K562 (cell line): ENCODE measurements around the gene PLAC1. TPM values are rescaled to one million over a fixed set of nuclear protein-coding genes. Genes with fewer than 3 reads are reported as not detected.

Source experiments
- ATAC-seq: fragments of 200-7000 bp; cut with Tn5 transposase; 3 replicates; pipeline ENCODE4 v1.9.1; 2020; ENCODE audit warnings: moderate library complexity
- BruUV-seq: library from RNA; stranded (reverse); fragments of 400-500 nt; replicated peaks from 2 replicates; lab custom pipeline; 2021; lab: Mats Ljungman, UMichigan
- CTCF ChIA-PET: fragments of 300-600 bp; formaldehyde crosslinking; extraction: SDS; loops from one replicate; lab custom pipeline; 2021; ENCODE audit warnings: low intra/inter-chr PET ratio; lab: Yijun Ruan, JAX
- POLR2A ChIA-PET: fragments of 300-600, 350-650 bp; sonication (Branson Sonifier 250); formaldehyde crosslinking; extraction: SDS; loops from one replicate; lab custom pipeline; 2021; ENCODE audit warnings: antibody characterized with exemption, inconsistent platforms; lab: Yijun Ruan, JAX
- DNase-seq, 4 experiments: peaks; one replicate each; pipeline versions ENCODE4 v3.0.0 to v3.0.0-alpha.2; 2011 to 2018; ENCODE audit warnings: low spot score in 3 of 4, mixed read lengths in 3 of 4; ENCODE audit errors: extremely low read depth in 1 of 4
- FAIRE-seq: peaks from 2 replicates; lab custom pipeline; 2011; peaks lifted over from hg19 to GRCh38; lab: Jason Lieb, UNC
- H2AFZ ChIP-seq: 2 replicates; pipeline ENCODE4 v1.6.0; 2011; ENCODE audit warnings: low read depth, low read length, control low read depth, inconsistent platforms
- H3K27ac ChIP-seq: fragments of 200-600 bp; 3 replicates; pipeline ENCODE4 v1.8.0; 2011; ENCODE audit warnings: low read depth, mild to moderate bottlenecking, control low read depth, inconsistent platforms, low read length, moderate library complexity, mixed read lengths; ENCODE audit errors: extremely low read depth
- H3K27me3 ChIP-seq, 2 experiments: fragments of 300-600 bp in 1 of 2; 2 replicates in 1 of 2; 3 replicates in 1 of 2; pipeline versions ENCODE4 v1.6.0 to v1.8.0; 2011; ENCODE audit warnings: inconsistent platforms in 2 of 2, low read length in 2 of 2, mild to moderate bottlenecking in 1 of 2, mixed read lengths in 1 of 2, moderate library complexity in 1 of 2; ENCODE audit not compliant: control insufficient read depth in 2 of 2, insufficient read depth in 2 of 2
- H3K36me3 ChIP-seq: fragments of 300-600 bp; 3 replicates; pipeline ENCODE4 v1.8.0; 2011; ENCODE audit warnings: mild to moderate bottlenecking, low read length, inconsistent platforms; ENCODE audit not compliant: control insufficient read depth, insufficient read depth
- H3K4me1 ChIP-seq, 2 experiments: fragments of 200-600 bp in 1 of 2; replicated peaks in 1 of 2; 2 replicates in 1 of 2; 3 replicates in 1 of 2; pipeline versions ENCODE4 v1.5.1 to v1.8.0; 2011; ENCODE audit warnings: inconsistent platforms in 2 of 2, low read length in 2 of 2, mild to moderate bottlenecking in 1 of 2, mixed read lengths in 1 of 2, moderate library complexity in 1 of 2; ENCODE audit not compliant: control insufficient read depth in 2 of 2, insufficient read depth in 2 of 2
- H3K4me2 ChIP-seq: 2 replicates; pipeline ENCODE4 v1.6.1; 2011; ENCODE audit warnings: low read length, control low read depth, inconsistent platforms, mixed read lengths; ENCODE audit not compliant: insufficient read depth
- H3K4me3 ChIP-seq: fragments of 200-600 bp; sonication (generic), shearing (Covaris generic); 2 replicates; pipeline ENCODE4 v1.5.1; 2016; ENCODE audit warnings: control low read depth, inconsistent platforms
- H3K79me2 ChIP-seq: fragments of 200-600 bp; 3 replicates; pipeline ENCODE4 v1.8.0; 2011; ENCODE audit warnings: low read length, inconsistent platforms; ENCODE audit not compliant: control insufficient read depth, insufficient read depth
- H3K9ac ChIP-seq, 2 experiments: 2 replicates each; pipeline versions ENCODE4 v1.6.0 to v1.6.1; 2011; ENCODE audit warnings: low read depth in 2 of 2, low read length in 2 of 2, control low read depth in 1 of 2, inconsistent platforms in 1 of 2, mild to moderate bottlenecking in 1 of 2, mixed read lengths in 1 of 2; ENCODE audit not compliant: insufficient read depth in 1 of 2
- H3K9me1 ChIP-seq: one replicate; pipeline ENCODE4 v1.6.0; 2011; ENCODE audit warnings: inconsistent platforms, mild to moderate bottlenecking, low read length, moderate library complexity; ENCODE audit not compliant: control insufficient read depth, insufficient read depth
- H3K9me3 ChIP-seq: replicated peaks from 2 replicates; pipeline ENCODE4 v1.5.1; 2011; ENCODE audit warnings: low read depth, low read length, inconsistent platforms; ENCODE audit not compliant: control insufficient read depth, insufficient read depth
- H4K20me1 ChIP-seq: replicated peaks from 2 replicates; pipeline ENCODE4 v1.6.1; 2011; ENCODE audit warnings: low read length, inconsistent platforms, mixed read lengths; ENCODE audit not compliant: control insufficient read depth, insufficient read depth
- BDP1 ChIP-seq: IDR thresholded peaks from 3 replicates; pipeline ENCODE4 v1.6.1; 2011; ENCODE audit not compliant: insufficient read length, insufficient read depth
- GABPB2 ChIP-seq: fragments of 250-450 bp; sonication (Bioruptor Pico); conservative IDR thresholded peaks from 2 replicates; pipeline ENCODE4 v1.5.1; 2021; ENCODE audit warnings: mild to moderate bottlenecking
- NRF1 ChIP-seq, 2 experiments: fragments of 450-650 bp; IDR thresholded peaks in 1 of 2; conservative IDR thresholded peaks in 1 of 2; 2 replicates each; pipeline ENCODE4 v1.6.1; 2014; ENCODE audit warnings: mild to moderate bottlenecking in 2 of 2
- PTRF ChIP-seq: fragments of 450-650 bp; IDR thresholded peaks from 2 replicates; pipeline ENCODE4 v1.6.1; 2016; ENCODE audit warnings: mild to moderate bottlenecking, missing genetic modification characterization, missing compliant biosample characterization
- RAD51 ChIP-seq: fragments of 450-650 bp; IDR thresholded peaks from 2 replicates; pipeline ENCODE4 v1.7.1; 2016; ENCODE audit warnings: low read depth, mild to moderate bottlenecking, borderline replicate concordance
- RCOR1 ChIP-seq, 2 experiments: IDR thresholded peaks; 2 replicates each; pipeline ENCODE4 v1.6.1; 2012; ENCODE audit warnings: low read depth in 2 of 2, low read length in 2 of 2, borderline replicate concordance in 1 of 2, improper control_type of control experiment in 1 of 2
- SMC3 ChIP-seq: conservative IDR thresholded peaks from 2 replicates; pipeline ENCODE4 v1.6.1; 2011; ENCODE audit warnings: low read depth, low read length, improper control_type of control experiment; ENCODE audit not compliant: insufficient read depth
- TCF3 ChIP-seq: sonication (generic); formaldehyde crosslinking; IDR thresholded peaks from 2 replicates; pipeline ENCODE4 v1.4.0; 2020; ENCODE audit warnings: mild to moderate bottlenecking, missing genetic modification reagents
- ZNF589 ChIP-seq: fragments of 200-800 bp; sonication (Bioruptor generic); IDR thresholded peaks from 2 replicates; pipeline ENCODE4 v1.6.1; 2016; ENCODE audit warnings: low read depth, missing genetic modification characterization, missing compliant biosample characterization
- ZNF76 ChIP-seq: fragments of 250-450 bp; sonication (Bioruptor Pico); IDR thresholded peaks from 2 replicates; pipeline ENCODE4 v1.4.0; 2020; ENCODE audit warnings: mild to moderate bottlenecking, moderate library complexity, borderline replicate concordance
- WGBS: fragments of 100-300 bp; shearing (Covaris generic); methylation state at CpG from one replicate; pipeline ENCODE4 v1.1.6; 2016; ENCODE audit warnings: low coverage, mixed read lengths; ENCODE audit not compliant: insufficient coverage; ENCODE audit errors: missing lambda C conversion rate; 5-methylcytosine and 5-hydroxymethylcytosine counted together
- in situ Hi-C: fragments of 300-500 bp; cut with MboI; formaldehyde crosslinking; loops from 4 replicates; pipeline ENCODE4 v1.15.0; 2018; ENCODE audit warnings: inconsistent platforms, mixed read lengths
- intact Hi-C: fragments of 100-400 bp; cut with micrococcal nuclease; formaldehyde crosslinking; loops from 2 replicates; pipeline ENCODE4 v1.14.2; 2022
- polyA plus RNA-seq, 8 experiments: library from polyadenylated mRNA; depleted of rRNA in 4 of 8; stranded (reverse) in 5 of 8; unstranded in 3 of 8; fragments of >200 nt; fragmentation: Nextera tagmentation in 2 of 8; fragmentation: Illumina TruSeq in 1 of 8; extraction: Ambion mirVana in 2 of 8; extraction: Trizol in 1 of 8; gene quantifications; 2 replicates each; pipeline versions ENCODE4 v1.2.1 to v1.2.3, GENCODE V29; 2011 to 2014; ENCODE audit warnings: inconsistent platforms in 1 of 8, missing spikeins in 1 of 8
- total RNA-seq, 7 experiments: library from RNA; depleted of rRNA in 6 of 7; stranded (reverse); fragments of >200 nt in 6 of 7; fragmentation: Illumina TruSeq in 2 of 7; extraction: Trizol in 2 of 7; gene quantifications; 2 replicates each; pipeline versions ENCODE4 v1.2.1 to v1.2.3, GENCODE V29; 2011 to 2021; ENCODE audit warnings: low replicate concordance in 1 of 7
- TF ChIP-seq, protein P1 (sequence below), 2 experiments: fragments of 450-650 bp in 1 of 2; sonication (generic) in 1 of 2; formaldehyde crosslinking; conservative IDR thresholded peaks; 2 replicates each; pipeline versions ENCODE4 v1.4.0 to v1.8.1; 2020 to 2022; ENCODE audit warnings: mild to moderate bottlenecking in 1 of 2, missing genetic modification reagents in 1 of 2
- TF ChIP-seq, protein P2 (sequence below): sonication (generic); formaldehyde crosslinking; IDR thresholded peaks from 2 replicates; pipeline ENCODE4 v1.4.0; 2020; ENCODE audit warnings: mild to moderate bottlenecking, missing genetic modification reagents
- TF ChIP-seq, protein P3 (sequence below): sonication (generic); formaldehyde crosslinking; IDR thresholded peaks from 2 replicates; pipeline ENCODE4 v1.8.0; 2022; ENCODE audit warnings: mild to moderate bottlenecking, missing genetic modification reagents

PLAC1 gene
- total and polyA plus RNA-seq, 9 of the 15 experiments (the other 6 are each of a cell fraction or from before 2014, with no cell fraction given): 0.82 to 9.1 (median 1.7) TPM

DNA sequence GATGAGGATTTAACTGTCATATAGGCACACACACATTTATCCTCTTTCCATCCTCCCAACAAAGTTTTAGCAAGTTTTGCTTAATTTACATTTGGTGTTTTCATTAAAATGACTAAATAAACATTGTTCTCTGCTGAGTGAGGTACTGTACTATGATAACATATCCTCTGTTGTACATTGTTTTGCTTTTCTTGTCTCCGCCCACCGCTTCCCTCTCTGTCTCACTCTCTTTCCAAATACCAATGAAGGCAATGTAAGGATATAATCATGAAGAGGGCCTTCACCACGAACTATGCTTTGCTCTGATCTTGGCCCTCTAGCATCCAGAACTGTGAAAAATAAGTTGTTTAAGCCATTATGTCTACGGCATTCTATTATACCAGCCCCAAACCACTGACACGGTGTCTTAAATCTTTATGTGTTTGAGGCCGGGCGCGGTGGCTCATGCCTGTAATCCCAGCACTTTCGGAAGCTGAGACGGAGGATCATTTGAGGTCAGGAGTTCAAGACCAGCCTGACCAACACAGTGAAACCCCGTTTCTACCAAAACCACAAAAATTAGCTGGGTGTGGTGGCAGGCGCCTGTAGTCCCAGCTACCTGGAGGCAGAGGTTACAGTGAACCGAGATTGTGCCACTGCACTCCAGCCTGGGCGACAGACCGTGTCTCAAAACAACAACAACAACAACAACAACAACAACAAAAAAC is 133.0 kb downstream of the PLAC1 start (continued):
- TF ChIP-seq, protein P1, sequence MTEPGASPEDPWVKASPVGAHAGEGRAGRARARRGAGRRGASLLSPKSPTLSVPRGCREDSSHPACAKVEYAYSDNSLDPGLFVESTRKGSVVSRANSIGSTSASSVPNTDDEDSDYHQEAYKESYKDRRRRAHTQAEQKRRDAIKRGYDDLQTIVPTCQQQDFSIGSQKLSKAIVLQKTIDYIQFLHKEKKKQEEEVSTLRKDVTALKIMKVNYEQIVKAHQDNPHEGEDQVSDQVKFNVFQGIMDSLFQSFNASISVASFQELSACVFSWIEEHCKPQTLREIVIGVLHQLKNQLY (CRISPR knock-in tag; conservative IDR thresholded peaks at IDR 0.05): no peak
- TF ChIP-seq, protein P2, sequence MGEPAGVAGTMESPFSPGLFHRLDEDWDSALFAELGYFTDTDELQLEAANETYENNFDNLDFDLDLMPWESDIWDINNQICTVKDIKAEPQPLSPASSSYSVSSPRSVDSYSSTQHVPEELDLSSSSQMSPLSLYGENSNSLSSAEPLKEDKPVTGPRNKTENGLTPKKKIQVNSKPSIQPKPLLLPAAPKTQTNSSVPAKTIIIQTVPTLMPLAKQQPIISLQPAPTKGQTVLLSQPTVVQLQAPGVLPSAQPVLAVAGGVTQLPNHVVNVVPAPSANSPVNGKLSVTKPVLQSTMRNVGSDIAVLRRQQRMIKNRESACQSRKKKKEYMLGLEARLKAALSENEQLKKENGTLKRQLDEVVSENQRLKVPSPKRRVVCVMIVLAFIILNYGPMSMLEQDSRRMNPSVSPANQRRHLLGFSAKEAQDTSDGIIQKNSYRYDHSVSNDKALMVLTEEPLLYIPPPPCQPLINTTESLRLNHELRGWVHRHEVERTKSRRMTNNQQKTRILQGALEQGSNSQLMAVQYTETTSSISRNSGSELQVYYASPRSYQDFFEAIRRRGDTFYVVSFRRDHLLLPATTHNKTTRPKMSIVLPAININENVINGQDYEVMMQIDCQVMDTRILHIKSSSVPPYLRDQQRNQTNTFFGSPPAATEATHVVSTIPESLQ (CRISPR knock-in tag): no peak
- TF ChIP-seq SMC3 (no peak), GABPB2 (CRISPR knock-in tag) (no peak)

DNA sequence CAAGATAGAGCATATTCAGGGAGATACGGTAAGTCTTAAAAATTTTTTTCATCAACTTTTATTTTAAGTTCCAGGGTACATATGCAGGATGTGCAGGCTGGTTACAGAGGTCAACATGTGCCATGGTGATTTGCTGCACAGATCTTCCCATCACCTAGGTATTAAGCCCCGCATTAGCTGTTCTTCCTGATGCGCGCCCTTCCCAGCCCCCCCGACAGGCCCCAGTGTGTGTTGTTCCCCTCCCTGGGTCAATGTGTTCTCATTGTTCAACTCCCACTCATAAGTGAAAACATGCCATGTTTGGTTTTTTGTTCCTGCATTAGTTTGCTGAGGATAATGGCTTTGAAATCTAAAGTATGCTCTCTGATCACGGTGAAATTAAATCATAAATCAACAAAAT is 134.1 kb downstream of the PLAC1 start:
- H4K20me1 ChIP-seq: no peaks in the 10 kb centered on the region
- H3K4me2 ChIP-seq: no peak overlapping the region
- no peaks in the 10 kb centered on the region for H3K9me1 ChIP-seq
- ChIA-PET POLR2A (no interaction called here), CTCF (interaction anchor here (0.7 kb wide), 1 partner anchor 233 kb away, joined by 4 read pairs; no protein-coding TSS in a partner anchor)
- H3K9ac ChIP-seq: no peak overlapping the region
- 97% methylated on average over 6 of the region's 6 CpGs for WGBS
- ATAC-seq: no peak
- peak; percentile 37 for FAIRE-seq
- H3K27ac ChIP-seq: no peak overlapping the region
- no peaks in the 10 kb centered on the region for H3K27me3 ChIP-seq
- H3K36me3 ChIP-seq: no peaks in the 10 kb centered on the region
- intact Hi-C loops (loop anchor here (5.0 kb wide), 1 partner anchor 98 kb away; no protein-coding TSS in a partner anchor), in situ Hi-C loops (no loop called here)
- H3K4me3 ChIP-seq: no peak overlapping the region
- H2AFZ ChIP-seq: no peak overlapping the region
- DNase-seq: no peak
- no TSS peak for BruUV-seq
- H3K79me2 ChIP-seq: no peaks in the 10 kb centered on the region
- H3K4me1 ChIP-seq: no peaks in the 10 kb centered on the region
- no peaks in the 10 kb centered on the region for H3K9me3 ChIP-seq
- TF ChIP-seq, protein P3, sequence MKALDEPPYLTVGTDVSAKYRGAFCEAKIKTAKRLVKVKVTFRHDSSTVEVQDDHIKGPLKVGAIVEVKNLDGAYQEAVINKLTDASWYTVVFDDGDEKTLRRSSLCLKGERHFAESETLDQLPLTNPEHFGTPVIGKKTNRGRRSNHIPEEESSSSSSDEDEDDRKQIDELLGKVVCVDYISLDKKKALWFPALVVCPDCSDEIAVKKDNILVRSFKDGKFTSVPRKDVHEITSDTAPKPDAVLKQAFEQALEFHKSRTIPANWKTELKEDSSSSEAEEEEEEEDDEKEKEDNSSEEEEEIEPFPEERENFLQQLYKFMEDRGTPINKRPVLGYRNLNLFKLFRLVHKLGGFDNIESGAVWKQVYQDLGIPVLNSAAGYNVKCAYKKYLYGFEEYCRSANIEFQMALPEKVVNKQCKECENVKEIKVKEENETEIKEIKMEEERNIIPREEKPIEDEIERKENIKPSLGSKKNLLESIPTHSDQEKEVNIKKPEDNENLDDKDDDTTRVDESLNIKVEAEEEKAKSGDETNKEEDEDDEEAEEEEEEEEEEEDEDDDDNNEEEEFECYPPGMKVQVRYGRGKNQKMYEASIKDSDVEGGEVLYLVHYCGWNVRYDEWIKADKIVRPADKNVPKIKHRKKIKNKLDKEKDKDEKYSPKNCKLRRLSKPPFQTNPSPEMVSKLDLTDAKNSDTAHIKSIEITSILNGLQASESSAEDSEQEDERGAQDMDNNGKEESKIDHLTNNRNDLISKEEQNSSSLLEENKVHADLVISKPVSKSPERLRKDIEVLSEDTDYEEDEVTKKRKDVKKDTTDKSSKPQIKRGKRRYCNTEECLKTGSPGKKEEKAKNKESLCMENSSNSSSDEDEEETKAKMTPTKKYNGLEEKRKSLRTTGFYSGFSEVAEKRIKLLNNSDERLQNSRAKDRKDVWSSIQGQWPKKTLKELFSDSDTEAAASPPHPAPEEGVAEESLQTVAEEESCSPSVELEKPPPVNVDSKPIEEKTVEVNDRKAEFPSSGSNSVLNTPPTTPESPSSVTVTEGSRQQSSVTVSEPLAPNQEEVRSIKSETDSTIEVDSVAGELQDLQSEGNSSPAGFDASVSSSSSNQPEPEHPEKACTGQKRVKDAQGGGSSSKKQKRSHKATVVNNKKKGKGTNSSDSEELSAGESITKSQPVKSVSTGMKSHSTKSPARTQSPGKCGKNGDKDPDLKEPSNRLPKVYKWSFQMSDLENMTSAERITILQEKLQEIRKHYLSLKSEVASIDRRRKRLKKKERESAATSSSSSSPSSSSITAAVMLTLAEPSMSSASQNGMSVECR (CRISPR knock-in tag): no peak
- TF ChIP-seq TCF3 (CRISPR knock-in tag) (no peak), NRF1 (conservative IDR thresholded peaks at IDR 0.05 in 1 of 2, IDR thresholded peaks at IDR 0.05 in 1 of 2) (no peak), PTRF (no peak), RAD51 (no peak), RCOR1 (IDR thresholded peaks at IDR 0.05; ENCODE audit: borderline replicate concordance in 1 of 2, low read depth in 2 of 2, low read length in 2 of 2) (no peak), BDP1 (no peak), ZNF76 (no peak), ZNF589 (CRISPR knock-in tag) (no peak)
